SKM-1 treated with dmso at 0.1 percent for 144 hours (cell line): ENCODE results near the gene HIBADH.
"Not testable (repeated sequence)": the region's sequence is repeated elsewhere in the genome, so short reads cannot be mapped to it uniquely, and the experiment has no call there.

Experiments used
- DNase-seq: peaks from one replicate; lab custom pipeline; 2025; ENCODE audit not compliant: unreplicated experiment; lab: John Stamatoyannopoulos, UW

The HIBADH gene

DNA sequence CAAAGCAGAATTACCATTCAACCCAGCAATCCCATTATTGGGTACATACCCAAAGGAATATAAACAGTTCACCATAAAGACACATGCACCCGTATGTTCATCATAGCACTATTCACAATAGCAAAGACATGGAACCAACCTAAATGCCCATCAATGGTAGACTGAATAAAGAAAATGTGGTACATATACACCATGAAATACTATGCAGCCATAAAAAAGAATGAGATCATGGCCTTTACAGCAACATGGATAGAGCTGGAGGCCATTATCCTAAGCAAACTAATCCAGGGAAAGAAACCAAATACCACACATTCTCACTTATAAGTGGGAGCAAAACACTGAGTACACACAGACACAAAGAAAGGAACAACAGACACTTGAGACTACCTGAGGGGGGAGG, 23.6 kb downstream of the HIBADH start:
- DNase-seq = not testable (repeated sequence)

DNA sequence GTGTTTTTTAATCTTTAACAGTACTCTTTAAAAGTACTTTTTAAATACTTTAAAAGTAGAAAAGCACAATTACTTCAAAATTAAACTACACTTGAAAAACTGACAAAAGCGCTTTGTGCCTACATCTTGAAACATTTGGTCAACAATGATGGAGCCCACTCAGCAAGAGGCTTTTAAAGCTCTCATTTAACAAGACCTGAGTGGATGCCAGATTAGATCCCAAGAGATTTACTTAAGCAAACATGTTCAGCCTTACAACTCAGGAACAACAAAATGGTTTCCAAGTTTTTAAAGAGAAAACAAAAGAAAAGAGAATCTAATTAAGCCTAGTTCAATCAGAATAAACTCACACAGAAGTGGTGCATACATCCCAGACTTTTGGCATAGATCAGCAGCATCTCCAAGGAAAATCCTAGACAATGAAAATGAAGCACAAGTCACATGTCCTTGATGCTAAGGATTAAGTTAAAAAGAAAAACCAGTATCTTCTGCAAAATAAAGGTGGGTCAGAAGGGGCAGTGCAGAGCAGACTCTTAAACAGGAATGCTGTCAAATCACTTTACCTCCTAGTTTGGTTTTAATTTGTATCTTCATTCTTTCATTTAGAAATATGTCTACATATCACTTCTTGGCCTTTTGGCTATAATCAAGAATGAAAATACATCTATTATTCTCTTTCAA, 26.2 kb downstream of the HIBADH start:
- no peak for DNase-seq

DNA sequence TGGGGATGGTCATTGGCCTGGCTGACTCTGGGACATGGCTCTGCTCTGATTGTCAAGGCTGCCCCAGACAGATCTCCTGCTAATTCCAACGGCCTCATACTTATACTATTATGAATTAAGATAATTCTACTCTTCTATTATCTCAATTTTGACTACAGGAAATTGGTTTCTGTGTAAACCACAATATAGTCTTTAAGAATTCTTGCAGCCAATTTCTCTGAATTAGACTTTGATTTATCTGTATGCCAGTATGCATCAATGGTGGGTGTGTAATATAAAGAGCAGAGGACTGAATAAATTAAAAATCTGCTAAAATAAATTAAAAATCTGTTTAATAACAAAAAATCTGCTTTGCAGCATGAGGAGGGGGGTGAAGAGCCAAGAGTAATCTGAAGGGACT, 27.0 kb downstream of the HIBADH start:
- DNase-seq = no peak

DNA sequence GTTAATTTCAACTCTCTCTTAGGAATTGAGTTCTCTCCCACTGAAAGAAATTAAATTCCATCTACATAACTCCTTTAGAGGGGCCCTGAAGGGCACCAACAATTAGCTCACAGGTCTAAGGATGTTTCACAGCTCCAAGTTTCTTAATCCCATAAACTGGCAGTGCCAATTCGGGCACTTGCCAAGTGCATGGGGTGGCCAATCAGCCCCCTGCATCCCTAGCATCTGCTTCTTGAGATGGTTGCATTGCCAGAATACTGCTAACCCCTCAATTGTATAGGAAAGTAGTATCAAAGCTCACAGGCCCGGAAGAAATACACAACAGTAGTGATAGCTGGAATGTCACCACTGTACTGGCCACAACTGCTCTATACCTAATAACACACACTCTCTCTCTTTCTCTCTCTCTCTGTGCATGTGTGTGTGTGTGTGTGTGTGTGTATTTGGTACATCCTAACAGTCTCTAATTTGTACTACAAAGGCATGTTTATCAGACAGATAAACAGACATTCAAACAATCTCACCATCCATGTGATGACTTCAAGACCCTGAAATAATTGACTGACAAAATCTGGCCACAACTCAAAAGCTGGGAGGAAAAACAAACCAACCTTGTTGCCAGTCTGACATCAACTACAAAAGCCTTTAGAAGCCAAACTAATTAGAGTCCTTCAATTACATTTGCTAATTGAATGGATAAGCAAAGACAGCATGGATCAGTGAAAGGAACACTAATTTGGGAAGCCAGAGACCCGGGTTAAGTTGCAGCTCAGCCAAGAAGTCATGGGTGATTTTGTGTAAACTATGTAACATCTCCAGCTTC, 27.8 kb downstream of the HIBADH start:
- no peak for DNase-seq

DNA sequence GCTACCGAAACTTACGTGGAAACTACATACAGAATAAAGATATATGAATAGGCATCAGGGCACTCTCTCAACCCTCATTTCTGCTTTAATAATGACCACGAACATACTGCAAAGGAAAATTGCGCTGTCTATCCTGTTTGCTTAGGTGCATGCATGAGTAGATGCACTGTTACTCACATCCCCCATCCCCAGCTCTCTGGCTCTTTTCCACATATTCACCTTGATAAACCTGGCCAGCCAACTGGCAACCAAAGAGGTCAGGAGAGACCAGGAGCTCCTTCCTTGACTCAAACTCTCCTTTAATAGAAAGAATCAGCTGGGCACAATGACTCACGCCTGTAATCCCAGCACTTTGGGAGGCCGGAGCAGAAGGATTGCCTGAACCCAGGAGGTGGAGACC, 29.6 kb downstream of the HIBADH start:
- no peak for DNase-seq

GRCh38 chr7:27631391-27631790, 31.3 kb downstream of the HIBADH start:
- no peak for DNase-seq

GRCh38 chr7:27627146-27627545, 35.5 kb downstream of the HIBADH start:
- no peak for DNase-seq

- DNase-seq = no peak
Measured at GRCh38 chr7:27619492-27619891, 43.2 kb downstream of the HIBADH start.

- DNase-seq = no peak
Measured at GRCh38 chr7:27617651-27618381, 44.9 kb downstream of the HIBADH start.

DNA sequence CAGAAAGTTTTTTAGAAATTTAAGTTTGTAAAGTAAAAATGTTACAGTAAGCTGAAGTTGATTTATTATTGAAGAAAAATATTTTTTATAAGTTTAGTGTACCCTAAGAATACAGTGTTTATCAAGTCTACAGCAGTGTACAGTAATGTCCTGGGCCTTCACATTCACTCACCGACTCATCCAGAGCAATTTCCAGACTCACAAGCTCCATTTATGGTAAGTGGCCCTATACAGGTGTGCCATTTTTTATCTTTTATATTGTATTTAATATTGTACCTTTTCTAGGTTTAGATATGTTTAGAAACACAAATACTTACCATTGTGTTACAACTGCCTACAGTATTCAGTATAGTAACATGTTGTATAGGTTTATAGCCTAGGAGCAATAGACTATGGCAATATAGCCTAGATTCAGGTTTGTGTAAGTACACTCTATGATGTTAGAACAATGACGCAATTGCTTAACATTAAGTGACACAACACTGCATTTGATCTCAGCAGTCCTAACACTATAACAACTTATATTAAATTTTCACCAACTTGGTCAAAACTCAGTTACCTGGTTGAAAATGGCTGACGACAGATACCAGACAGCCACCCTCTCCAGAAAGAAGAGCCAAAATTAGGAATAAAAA, 45.7 kb downstream of the HIBADH start:
- no peak for DNase-seq

DNA sequence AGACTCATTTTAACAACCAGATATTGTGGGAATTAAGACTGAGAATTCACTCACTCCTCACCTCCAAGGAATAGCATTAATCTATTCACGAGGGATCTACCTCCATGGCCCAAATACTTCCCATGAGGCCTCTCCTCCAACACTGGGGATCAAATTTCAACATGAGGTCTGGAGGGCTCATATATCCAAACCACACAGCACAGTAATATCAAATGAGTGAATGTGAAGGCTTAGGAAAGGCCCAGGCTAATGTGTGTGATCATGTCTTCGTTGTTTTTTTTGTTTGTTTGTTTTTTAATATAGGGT, 46.5 kb downstream of the HIBADH start:
- DNase-seq = no peak

- no peak for DNase-seq
Measured at GRCh38 chr7:27615420-27616185, 47.1 kb downstream of the HIBADH start.

DNA sequence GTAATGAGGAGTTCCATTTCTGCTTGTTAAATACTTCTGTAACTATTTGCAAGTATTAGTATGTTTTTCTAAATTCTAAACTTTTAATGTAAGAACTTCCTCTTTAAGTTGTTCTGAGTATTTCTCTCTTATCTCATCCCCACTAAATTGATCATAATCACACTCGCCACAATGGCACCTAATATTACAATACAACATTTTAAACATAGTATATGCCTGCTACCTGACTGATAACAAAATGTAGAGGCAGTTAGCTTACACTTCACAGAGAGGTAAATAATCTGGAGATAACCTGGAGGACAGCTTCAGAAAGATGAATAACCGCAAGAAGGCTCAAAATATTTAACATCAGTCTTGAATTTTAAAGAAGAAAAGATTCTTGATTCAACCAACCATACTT, 48.6 kb downstream of the HIBADH start:
- DNase-seq = no peak

- no peak for DNase-seq
Measured at GRCh38 chr7:27611059-27611458, 51.6 kb downstream of the HIBADH start.

DNA sequence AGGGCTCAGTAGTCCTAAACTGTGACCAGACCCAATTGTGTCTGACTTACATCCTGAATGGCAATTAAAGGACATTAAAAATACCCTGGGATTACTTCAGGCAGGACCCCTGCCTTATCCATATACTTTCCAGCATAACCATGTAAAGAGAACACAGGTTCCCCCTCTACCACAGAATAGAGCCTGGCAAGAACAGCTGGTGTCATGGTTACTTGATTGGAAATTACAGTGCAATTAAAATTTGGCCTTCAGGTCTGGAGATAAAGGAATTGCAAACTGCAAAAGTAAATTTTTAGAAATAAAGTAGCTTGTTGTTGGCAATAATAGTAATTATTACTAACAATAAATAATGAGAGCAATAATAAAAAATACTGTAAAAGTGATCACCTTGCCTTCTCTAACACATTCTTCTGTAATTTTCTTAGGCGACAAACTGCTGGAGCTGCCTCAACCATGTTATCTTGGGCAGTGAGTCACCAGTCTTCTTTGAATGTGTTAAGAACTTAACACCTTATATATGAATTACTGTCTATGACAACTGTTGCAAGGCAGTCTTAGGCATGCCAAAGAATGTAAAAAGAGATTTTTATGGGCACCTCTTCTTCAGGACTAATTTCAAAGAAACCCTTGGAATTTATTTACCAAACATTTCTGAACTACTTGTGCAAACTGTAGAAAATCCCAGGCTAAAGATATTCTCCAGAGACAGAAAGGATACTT, 53.7 kb downstream of the HIBADH start:
- DNase-seq = no peak

- DNase-seq = no peak
Measured at GRCh38 chr7:27607210-27607606, 55.5 kb downstream of the HIBADH start.

- no peak for DNase-seq
Measured at GRCh38 chr7:27606270-27607209, 56.1 kb downstream of the HIBADH start.

- no peak for DNase-seq
Measured at GRCh38 chr7:27605689-27606269, 56.9 kb downstream of the HIBADH start.

DNA sequence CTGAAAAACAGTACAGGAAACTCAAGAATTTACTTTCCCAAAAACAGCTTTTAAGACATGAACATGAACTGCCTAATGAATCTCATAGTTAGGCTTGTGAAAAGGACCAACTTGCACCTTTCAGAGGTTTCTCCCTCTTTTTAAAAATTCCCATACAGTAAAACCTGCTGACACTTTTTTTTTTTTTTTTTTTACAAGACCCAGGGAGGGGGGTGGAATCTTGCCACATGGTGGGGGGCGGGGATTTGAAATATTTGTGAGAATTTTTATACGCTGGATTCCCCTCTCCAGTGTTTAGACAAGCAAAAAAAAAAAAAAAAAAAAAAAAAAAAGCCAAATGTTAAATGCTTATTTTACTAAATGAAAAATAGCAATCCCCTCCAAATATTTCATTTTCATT, 57.4 kb downstream of the HIBADH start:
- no peak for DNase-seq
